ENCODE data around the gene L1TD1.

GRCh38 chr1:62240651-62241370 is 46.2 kb downstream of the L1TD1 start:
- TF ChIP-seq CTCF (IDR thresholded peaks at IDR 0.05; ENCODE audit: low read depth, low read length, poor library complexity, severe bottlenecking) (no peak), EZH2phosphoT487 (IDR thresholded peaks at IDR 0.05; ENCODE audit: borderline replicate concordance, low read length) (no peak)

Measured in DOHH2 (cell line).